A549 treated with AZD2906 at 1 μM for 4 hours (cell line): ENCODE measurements around the gene STUM. TPM values are rescaled to one million over a fixed set of nuclear protein-coding genes. Genes with fewer than 3 reads are reported as not detected.

Source experiments
- total RNA-seq: library from RNA; stranded (reverse); fragments of 200-300 nt; extraction: Qiagen RNA extraction; gene quantifications from 5 replicates; pipeline ENCODE4 v1.2.3, GENCODE V29; 2022

STUM gene, protein sequence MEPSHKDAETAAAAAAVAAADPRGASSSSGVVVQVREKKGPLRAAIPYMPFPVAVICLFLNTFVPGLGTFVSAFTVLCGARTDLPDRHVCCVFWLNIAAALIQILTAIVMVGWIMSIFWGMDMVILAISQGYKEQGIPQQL
- total RNA-seq: not detected in 5 replicates

DNA sequence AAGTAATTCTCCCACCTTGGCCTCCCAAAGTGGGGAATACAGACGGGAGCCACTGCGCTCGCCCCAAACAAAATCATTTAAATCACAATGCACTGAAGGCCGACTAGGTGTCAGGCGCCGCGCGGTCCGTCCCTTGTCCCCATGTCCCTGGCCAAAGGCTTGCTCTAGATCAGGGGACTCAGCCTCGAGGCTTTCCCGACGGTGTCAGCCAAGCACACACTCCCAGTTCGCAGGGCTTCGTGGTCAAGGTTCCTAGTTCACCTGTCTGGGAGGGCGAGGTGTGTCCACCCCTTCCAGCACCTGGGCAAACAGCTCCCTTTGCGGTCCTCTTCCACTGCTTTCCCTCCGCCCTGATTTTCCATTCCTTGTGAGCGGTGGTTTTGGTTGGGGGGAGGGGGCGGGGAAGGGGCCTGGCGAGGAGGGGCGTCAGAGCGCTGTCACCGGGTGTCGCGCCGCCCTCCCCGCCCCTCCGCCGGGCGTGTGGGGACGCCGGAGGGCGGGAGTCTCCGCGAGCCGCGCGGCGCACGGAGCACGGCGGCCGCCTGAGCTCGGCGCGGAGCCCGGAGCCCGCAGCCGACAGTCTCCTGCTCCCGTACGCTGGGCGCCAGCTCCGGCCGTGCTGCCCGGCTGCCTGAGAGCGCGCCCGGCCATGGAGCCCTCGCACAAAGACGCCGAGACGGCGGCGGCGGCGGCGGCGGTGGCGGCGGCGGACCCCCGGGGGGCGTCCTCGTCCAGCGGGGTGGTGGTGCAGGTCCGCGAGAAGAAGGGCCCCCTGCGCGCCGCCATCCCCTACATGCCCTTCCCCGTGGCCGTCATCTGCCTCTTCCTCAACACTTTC lies at the start of gene STUM:
Gene STUM (plus strand): TSS at position 509 of the 838 bp plus-strand sequence. CDS start 141 bp downstream, at position 650.

Other genes with a start within 250 kb of the STUM start
- 6.1 to 7.2 TPM (median 6.6 TPM) in 5 replicates for gene LIN9, start 239.6 kb upstream of the STUM start, total RNA-seq
- 103 to 125 TPM (median 108 TPM) in 5 replicates for gene PARP1, start 140.7 kb upstream of the STUM start, total RNA-seq
- 1.9 to 2.7 TPM (median 2.3 TPM) in 5 replicates for gene ITPKB, start 190.5 kb downstream of the STUM start, total RNA-seq